T1000 (cell line): ENCODE measurements around the gene TMEM254.
"Not testable (repeated sequence)": the region's sequence is repeated elsewhere in the genome, so short reads cannot be mapped to it uniquely, and the experiment has no call there.

Experiments used
- DNase-seq: peaks from one replicate; lab custom pipeline; 2025; ENCODE audit warnings: mixed read lengths; lab: John Stamatoyannopoulos, UW

The TMEM254 gene

DNA sequence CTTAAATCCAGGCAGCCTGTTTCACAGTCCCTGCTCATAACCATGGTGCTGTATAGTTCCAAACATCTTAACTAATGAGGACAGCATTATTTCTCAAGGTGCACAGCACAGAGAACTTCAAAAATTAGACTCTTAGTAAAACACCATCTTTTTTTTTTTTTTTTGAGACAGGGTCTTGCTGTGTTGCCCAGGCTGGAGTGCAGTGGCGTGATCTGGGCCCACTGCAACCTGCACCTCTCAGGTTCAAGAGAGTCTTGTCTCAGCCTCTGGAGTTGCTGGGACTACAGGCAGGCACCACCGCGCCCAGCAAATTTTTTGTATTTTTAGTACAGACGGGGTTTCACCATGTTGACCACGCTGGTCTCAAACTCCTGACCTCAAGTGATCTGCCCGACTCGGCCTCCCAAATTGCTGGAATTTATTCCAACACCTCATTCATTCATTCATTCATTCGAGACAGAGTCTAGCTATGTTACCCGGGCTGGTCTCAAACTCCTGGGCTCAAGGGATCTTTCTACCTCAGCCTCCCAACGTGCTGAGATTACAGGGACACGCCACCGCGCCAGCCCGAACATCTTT is 507 bp upstream of the TMEM254 start:
- DNase-seq: no peak

DNA sequence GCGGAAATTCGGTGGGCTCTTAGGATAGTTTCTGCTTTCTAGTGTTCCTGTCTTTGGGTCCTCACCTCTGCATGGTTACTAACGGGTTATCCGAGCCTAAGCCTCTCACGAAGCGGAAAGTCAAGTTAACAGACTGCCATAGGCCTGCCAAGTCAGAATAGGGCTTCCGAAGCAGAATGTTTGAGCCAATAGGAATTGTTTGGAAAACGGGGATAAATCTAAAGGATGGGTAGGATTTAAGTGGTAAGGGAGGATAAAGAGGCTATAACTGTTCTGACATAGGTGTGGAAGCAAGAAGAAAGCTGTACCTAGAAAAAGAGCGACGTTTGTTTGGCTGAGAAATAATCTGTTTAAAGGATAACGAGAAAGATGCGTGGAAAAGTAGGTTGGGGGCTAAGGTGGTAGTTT is 851 bp downstream of the TMEM254 start:
- DNase-seq: no peak

GRCh38 chr10:80081026-80081425 is 2.6 kb downstream of the TMEM254 start:
- DNase-seq: no peak

DNA sequence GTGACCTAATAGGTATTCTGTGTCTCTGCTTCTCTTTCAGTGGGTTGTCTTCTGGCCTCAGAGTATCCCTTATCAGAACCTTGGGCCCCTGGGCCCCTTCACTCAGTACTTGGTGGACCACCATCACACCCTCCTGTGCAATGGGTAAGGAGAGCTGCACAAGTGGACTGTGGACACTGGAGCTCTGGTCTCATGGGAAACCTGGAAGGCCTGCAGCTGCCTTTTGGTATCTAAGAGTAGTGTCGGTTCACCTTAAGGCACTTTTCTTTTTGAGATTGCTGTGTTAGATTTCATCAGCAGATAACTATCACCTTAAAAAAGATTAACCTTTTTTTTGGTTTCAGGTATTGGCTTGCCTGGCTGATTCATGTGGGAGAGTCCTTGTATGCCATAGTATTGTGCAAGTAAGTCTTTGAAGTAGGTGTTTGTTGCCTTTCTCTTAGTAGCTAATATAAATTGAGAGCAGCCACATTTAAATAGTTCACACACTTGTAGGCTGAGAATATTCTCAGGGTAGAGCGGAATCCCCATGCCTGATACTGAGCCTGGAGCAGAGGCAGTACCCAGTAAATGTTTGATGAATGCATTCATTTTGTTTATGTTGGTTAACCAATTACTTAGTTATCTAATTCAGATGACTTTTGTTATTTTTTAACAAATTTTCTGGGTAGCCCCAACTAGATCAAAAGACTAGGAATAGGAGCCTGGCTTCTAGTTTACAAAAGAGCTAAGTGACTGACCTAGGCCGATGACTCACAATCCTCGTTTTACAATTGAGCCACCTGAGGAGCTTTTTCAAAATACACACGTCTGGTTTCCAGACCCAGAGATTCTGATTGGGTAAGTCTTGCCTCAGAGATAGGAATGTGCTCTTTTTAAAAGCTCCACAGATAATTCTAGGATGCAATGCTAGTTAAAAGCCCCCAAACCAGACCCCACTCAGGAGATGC is 3.6 kb downstream of the TMEM254 start:
- DNase-seq: no peak

GRCh38 chr10:80090121-80090520 is 11.7 kb downstream of the TMEM254 start:
- DNase-seq: no peak

GRCh38 chr10:80094231-80094630 is 15.8 kb downstream of the TMEM254 start:
- no peak for DNase-seq

- not testable (repeated sequence) for DNase-seq
Measured at GRCh38 chr10:80098272-80098671, 19.8 kb downstream of the TMEM254 start.

GRCh38 chr10:80099295-80099694 is 20.8 kb downstream of the TMEM254 start:
- not testable (repeated sequence) for DNase-seq

GRCh38 chr10:80100116-80100515 is 21.7 kb downstream of the TMEM254 start:
- no peak for DNase-seq

DNA sequence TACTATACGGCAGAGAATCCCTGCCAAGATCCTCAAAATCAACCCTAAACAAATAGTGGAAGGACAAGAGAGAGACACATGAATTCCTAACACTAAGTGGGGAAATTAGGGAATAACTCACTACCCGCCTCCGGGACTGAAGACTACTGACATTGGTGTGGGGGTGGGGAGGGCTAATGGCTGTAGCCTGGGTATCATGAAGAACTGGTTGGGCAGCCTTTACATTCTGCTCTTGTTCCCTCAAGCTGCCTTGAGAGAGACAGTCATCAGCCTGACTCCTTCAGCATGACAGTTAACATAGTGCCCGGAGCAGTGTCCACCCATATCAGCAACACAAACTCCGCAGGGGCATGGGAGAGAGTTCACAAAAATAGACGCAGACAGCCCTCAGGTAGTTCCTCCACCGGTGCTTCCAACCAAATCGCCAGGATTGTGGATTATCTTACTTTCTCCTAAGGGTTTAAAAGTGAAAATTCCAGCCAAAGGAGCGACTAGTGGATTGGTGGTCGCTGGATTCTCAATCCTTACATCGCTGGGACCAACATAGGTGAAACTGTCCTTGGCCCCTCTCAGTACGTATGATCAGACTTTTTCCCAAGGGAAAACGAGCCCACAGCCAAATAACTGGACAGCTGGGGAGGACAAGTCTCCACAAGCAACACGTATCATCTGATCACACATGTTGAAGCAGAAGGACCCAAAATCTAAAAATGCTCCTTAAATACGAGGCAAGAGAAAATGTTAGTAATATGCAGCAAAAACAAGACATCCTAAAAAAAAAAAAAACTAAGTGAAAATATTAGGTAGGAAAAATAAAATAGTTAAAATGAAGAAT is 22.6 kb downstream of the TMEM254 start:
- no peak for DNase-seq

- DNase-seq: no peak
Measured at GRCh38 chr10:80104066-80104926, 25.8 kb downstream of the TMEM254 start.

GRCh38 chr10:80108576-80109239 is 30.2 kb downstream of the TMEM254 start:
- no peak for DNase-seq

DNA sequence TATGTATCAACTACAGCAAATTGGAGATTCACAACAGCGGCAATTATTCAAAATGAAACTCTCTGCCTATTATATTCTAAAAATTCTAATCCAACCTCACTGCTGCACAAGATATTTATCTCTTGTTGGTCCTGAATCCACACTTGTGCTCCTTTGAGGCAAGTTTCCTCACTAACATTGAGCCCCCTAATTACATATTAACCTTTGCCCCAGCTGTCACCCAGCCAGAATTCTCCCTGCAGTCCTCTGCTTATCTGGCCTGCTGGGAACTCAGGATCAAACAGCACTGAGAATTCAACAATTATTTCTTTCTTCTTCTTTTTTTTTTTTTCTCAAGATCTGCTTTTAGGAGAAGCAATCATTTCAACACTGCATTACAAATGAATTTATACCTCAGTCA is 32.5 kb downstream of the TMEM254 start:
- DNase-seq: no peak

DNA sequence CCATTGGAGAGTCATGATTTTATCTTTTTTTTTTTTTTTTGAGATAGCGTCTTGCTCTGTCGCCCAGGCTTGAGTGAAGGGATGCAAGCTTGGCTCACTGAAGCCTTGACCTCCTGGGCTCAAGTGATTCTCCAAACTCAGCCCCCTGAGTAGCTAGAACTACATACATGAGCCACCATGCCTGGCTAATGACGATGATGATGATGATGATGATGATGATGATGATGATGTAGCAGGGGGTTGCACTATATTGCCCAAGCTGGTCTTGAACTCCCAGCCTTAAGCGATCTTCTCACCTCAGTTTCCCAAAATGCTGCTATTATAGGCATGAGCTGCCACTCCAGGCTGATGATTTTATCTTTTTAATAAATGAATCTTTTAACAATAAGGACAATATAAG is 40.2 kb downstream of the TMEM254 start:
- DNase-seq: no peak

GRCh38 chr10:80122110-80122710 is 43.7 kb downstream of the TMEM254 start:
- no peak for DNase-seq

DNA sequence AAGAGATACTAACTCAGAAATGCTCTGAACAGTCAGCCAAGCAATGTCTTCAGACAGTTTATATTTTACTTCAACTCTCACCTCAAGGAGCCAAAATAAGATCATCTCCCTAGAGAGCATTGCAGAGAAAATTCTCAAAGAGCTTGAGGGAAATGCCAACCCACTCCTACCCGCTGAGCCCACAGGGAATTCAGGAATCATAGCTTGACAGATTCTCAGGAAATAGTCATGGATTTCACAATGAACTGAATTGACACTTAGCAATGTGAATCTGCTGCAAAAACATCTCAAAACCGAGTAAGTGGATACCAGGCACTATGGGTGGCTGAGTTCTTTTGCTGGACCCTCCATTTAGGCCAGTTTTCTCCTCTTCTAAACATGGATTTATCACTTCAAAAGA is 44.3 kb downstream of the TMEM254 start:
- no peak for DNase-seq

- no peak for DNase-seq
Measured at GRCh38 chr10:80126876-80127275, 48.4 kb downstream of the TMEM254 start.

DNA sequence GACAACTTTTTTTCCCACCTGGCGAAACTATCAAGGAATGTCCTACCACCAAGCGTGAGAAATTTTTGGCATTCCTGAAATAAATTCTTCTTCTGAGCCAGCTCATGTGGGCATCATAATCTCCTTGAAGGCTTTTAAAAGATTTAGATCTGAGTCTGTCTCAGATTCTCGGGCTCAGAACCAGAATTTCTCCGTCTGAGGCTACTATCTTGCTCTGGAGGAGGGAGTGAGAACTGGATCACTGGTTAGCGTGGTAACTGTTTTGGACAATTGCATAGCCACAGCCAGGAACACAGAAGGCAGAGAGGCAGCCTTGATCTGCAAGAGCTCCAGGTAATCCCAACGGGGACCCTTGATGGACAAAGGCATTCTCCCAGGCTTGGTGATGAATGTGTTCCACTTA is 53.0 kb downstream of the TMEM254 start:
- no peak for DNase-seq

DNA sequence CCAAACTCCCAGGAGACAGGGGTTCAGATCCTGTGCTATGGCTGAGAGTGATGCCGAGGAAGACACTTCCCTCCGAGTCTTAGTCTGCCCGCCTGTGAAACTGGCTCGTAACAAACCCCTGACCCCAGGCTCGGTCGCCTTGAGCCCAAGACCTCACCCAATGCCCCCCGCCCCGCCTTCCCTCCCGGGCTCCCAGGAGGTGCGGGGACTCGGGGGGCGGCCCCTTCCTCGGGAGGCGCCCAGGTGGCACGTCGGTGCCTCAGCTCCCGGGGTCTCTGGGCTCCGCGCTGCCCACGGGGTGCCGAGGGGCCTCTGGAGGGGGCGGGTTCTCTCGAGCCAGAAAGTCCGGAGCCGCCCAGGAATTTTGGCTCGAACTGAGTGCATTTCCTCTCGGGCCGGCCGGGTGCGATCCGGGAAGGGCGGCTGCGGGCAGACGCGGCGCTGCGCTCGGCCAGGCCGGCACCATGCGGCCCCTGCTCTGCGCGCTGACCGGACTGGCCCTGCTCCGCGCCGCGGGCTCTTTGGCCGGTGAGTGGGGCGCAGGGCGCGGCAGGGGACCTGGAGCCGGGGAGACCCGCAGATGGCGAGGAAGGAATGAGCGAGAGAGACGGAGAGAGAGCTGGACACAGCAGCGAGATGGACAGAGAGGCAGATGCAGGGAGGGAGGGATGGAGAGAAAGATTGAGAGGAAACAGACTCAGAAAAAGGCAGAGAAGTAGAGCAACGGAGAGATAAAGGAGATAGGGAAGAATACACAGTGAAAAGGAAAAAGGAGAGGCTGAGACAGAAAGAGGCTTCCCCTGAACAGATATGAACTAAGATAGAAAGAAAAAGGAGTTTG is 54.1 kb downstream of the TMEM254 start, which contains the start of gene PLAC9:
Gene PLAC9 (plus strand): TSS at position 432 of the 841 bp plus-strand sequence. CDS start 33 bp downstream, at position 465.
- no peak for DNase-seq
